Measurements from ENCODE around the gene SCUBE2.

- TF ChIP-seq ZNF302 (CRISPR knock-in tag; IDR thresholded peaks at IDR 0.05) (no peak), CTCF (IDR thresholded peaks at IDR 0.05) (no peak), EHMT2 (IDR thresholded peaks at IDR 0.05; ENCODE audit: low read depth) (no peak), EP300 (IDR thresholded peaks at IDR 0.05) (no peak), CBX8 (IDR thresholded peaks at IDR 0.05) (no peak), PHF8 (IDR thresholded peaks at IDR 0.05; ENCODE audit: borderline replicate concordance, low read depth) (no peak), NPAS2 (CRISPR knock-in tag; IDR thresholded peaks at IDR 0.05; ENCODE audit: borderline replicate concordance) (no peak), ESRRA (IDR thresholded peaks at IDR 0.05; ENCODE audit: borderline replicate concordance, low read length) (no peak), HOXA7 (CRISPR knock-in tag; IDR thresholded peaks at IDR 0.05) (no peak), ELK1 (IDR thresholded peaks at IDR 0.05; ENCODE audit: low read depth, low read length) (no peak)
Observed at GRCh38 chr11:9132203-9132878, 40.9 kb upstream of the SCUBE2 start.

Data from A549 (cell line).